A549 (cell line): ENCODE measurements around the gene MTG2. TPM values are rescaled to one million over a fixed set of nuclear protein-coding genes. Genes with fewer than 3 reads are reported as not detected.

Experiments
- ATAC-seq, 2 experiments: fragments of 200-7000 bp in 1 of 2; fragments of >200 bp in 1 of 2; cut with Nextera tagmentation in 1 of 2; cut with Tn5 transposase in 1 of 2; 3 replicates each; pipeline versions ENCODE4 v1.8.0 to v1.9.1; 2018 to 2020; ENCODE audit warnings: mild to moderate bottlenecking in 1 of 2, moderate library complexity in 1 of 2
- CTCF ChIA-PET: fragments of 300-600 bp; sonication (Branson Sonifier 250); formaldehyde crosslinking; extraction: SDS; loops from one replicate; lab custom pipeline; 2021; ENCODE audit warnings: antibody characterized with exemption, inconsistent platforms; lab: Yijun Ruan, JAX
- POLR2A ChIA-PET: fragments of 350-600 bp; formaldehyde crosslinking; extraction: SDS; loops from one replicate; lab custom pipeline; 2021; ENCODE audit warnings: antibody characterized with exemption, inconsistent platforms; lab: Yijun Ruan, JAX
- DNase-seq, 2 experiments: peaks; one replicate each; pipeline versions ENCODE4 v3.0.0 to v3.0.0-alpha.2; 2011 to 2016; ENCODE audit warnings: low read depth in 1 of 2, low spot score in 1 of 2
- FAIRE-seq: peaks from 2 replicates; lab custom pipeline; 2011; peaks lifted over from hg19 to GRCh38; lab: Jason Lieb, UNC
- H3K27ac ChIP-seq, 2 experiments: fragments of >200 bp; sonication (Bioruptor Twin); formaldehyde crosslinking; 3 replicates each; pipeline ENCODE4 v1.5.1; 2016 to 2017
- H3K4me1 ChIP-seq: fragments of >200 bp; sonication (Bioruptor Twin); formaldehyde crosslinking; 3 replicates; pipeline ENCODE4 v1.6.1; 2016
- H3K4me2 ChIP-seq: fragments of >200 bp; sonication (Bioruptor Twin); formaldehyde crosslinking; 3 replicates; pipeline ENCODE4 v1.6.1; 2016
- H3K4me3 ChIP-seq: fragments of >200 bp; sonication (Bioruptor Twin); formaldehyde crosslinking; 3 replicates; pipeline ENCODE4 v1.5.1; 2016
- H3K9me3 ChIP-seq: fragments of >200 bp; sonication (Bioruptor Twin); formaldehyde crosslinking; 3 replicates; pipeline ENCODE4 v1.6.1; 2016
- CBX2 ChIP-seq: fragments of 200-600 bp; sonication (generic); IDR thresholded peaks from 2 replicates; pipeline ENCODE4 v1.6.1; 2016; ENCODE audit warnings: low read depth, mild to moderate bottlenecking, borderline replicate concordance
- EHF ChIP-seq: fragments of 250-450 bp; sonication (Bioruptor Pico); IDR thresholded peaks from 2 replicates; pipeline ENCODE4 v1.5.0; 2020; ENCODE audit warnings: mild to moderate bottlenecking
- EHMT2 ChIP-seq: fragments of 200-600 bp; sonication (generic); IDR thresholded peaks from 2 replicates; pipeline ENCODE4 v1.6.1; 2016; ENCODE audit warnings: antibody characterized with exemption, low read depth, mild to moderate bottlenecking, moderate library complexity
- EP300 ChIP-seq, 2 experiments: fragments of >200 bp; sonication (Bioruptor Twin); formaldehyde crosslinking; IDR thresholded peaks; 2 replicates in 1 of 2; 3 replicates in 1 of 2; pipeline ENCODE4 v1.6.1; 2016 to 2017
- ESRRA ChIP-seq: fragments of 150-350 bp; IDR thresholded peaks from 2 replicates; pipeline ENCODE4 v1.6.1; 2014; ENCODE audit warnings: mild to moderate bottlenecking, low read length, borderline replicate concordance
- HES2 ChIP-seq: fragments of >200 bp; sonication (Bioruptor Twin); formaldehyde crosslinking; IDR thresholded peaks from 2 replicates; pipeline ENCODE4 v1.6.1; 2016
- HEYL ChIP-seq: fragments of 250-450 bp; sonication (Bioruptor Pico); IDR thresholded peaks from 2 replicates; pipeline ENCODE4 v1.8.0; 2021; ENCODE audit warnings: mild to moderate bottlenecking, moderate library complexity
- HOXA7 ChIP-seq: fragments of 250-450 bp; sonication (Bioruptor Pico); IDR thresholded peaks from 2 replicates; pipeline ENCODE4 v1.5.0; 2020; ENCODE audit warnings: mild to moderate bottlenecking, moderate library complexity
- JUNB ChIP-seq: fragments of >200 bp; sonication (Bioruptor Twin); formaldehyde crosslinking; IDR thresholded peaks from 2 replicates; pipeline ENCODE4 v1.6.1; 2016
- MAZ ChIP-seq: fragments of 150-350 bp; IDR thresholded peaks from 2 replicates; pipeline ENCODE4 v1.6.1; 2014; ENCODE audit warnings: antibody characterized with exemption, low read depth, low read length, borderline replicate concordance
- MYC ChIP-seq: IDR thresholded peaks from 2 replicates; pipeline ENCODE4 v1.6.1; 2012; ENCODE audit warnings: mild to moderate bottlenecking, inconsistent platforms, low read length, improper control_type of control experiment, borderline replicate concordance
- PHF8 ChIP-seq: fragments of 200-600 bp; sonication (generic); IDR thresholded peaks from 2 replicates; pipeline ENCODE4 v1.6.1; 2016; ENCODE audit warnings: low read depth, mild to moderate bottlenecking, antibody characterized with exemption, moderate library complexity, borderline replicate concordance
- RAD21 ChIP-seq, 2 experiments: fragments of >200 bp in 1 of 2; sonication (Bioruptor Twin) in 1 of 2; formaldehyde crosslinking in 1 of 2; IDR thresholded peaks in 1 of 2; conservative IDR thresholded peaks in 1 of 2; 2 replicates in 1 of 2; 3 replicates in 1 of 2; pipeline ENCODE4 v1.6.1; 2012 to 2018; ENCODE audit warnings: inconsistent platforms in 1 of 2
- RARB ChIP-seq: fragments of 250-450 bp; sonication (Bioruptor Pico); IDR thresholded peaks from 2 replicates; pipeline ENCODE4 v1.8.0; 2021; ENCODE audit warnings: mild to moderate bottlenecking, moderate library complexity
- RNF2 ChIP-seq: fragments of 200-600 bp; sonication (generic); IDR thresholded peaks from 2 replicates; pipeline ENCODE4 v1.6.1; 2016; ENCODE audit warnings: low read depth, mild to moderate bottlenecking, antibody characterized with exemption, moderate library complexity, borderline replicate concordance
- SMC3 ChIP-seq: fragments of >200 bp; sonication (Bioruptor Twin); formaldehyde crosslinking; IDR thresholded peaks from 3 replicates; pipeline ENCODE4 v1.6.1; 2018; ENCODE audit warnings: inconsistent platforms
- TFCP2L1 ChIP-seq: fragments of 250-450 bp; sonication (Bioruptor Pico); IDR thresholded peaks from 2 replicates; pipeline ENCODE4 v1.5.0; 2021; ENCODE audit warnings: mild to moderate bottlenecking
- ZC3H11A ChIP-seq: fragments of 450-650 bp; IDR thresholded peaks from 2 replicates; pipeline ENCODE4 v1.6.1; 2014; ENCODE audit warnings: antibody characterized with exemption, mild to moderate bottlenecking
- ZNF302 ChIP-seq: fragments of 250-450 bp; sonication (Bioruptor Pico); IDR thresholded peaks from 2 replicates; pipeline ENCODE4 v1.9.0; 2021; ENCODE audit warnings: inconsistent platforms, mild to moderate bottlenecking, moderate library complexity
- ZSCAN20 ChIP-seq: fragments of 250-450 bp; sonication (Bioruptor Pico); IDR thresholded peaks from 2 replicates; pipeline ENCODE4 v1.8.0; 2022; ENCODE audit warnings: mild to moderate bottlenecking, moderate library complexity
- whole genome bisulfite sequencing: methylation state at CpG from one replicate; pipeline ENCODE4 v1.1.6; 2017; ENCODE audit errors: missing lambda C conversion rate; 5-methylcytosine and 5-hydroxymethylcytosine counted together
- polyA plus RNA-seq, 4 experiments: library from polyadenylated mRNA; depleted of rRNA in 3 of 4; stranded (reverse); fragments of >200 nt; fragmentation: RNase III in 1 of 4; extraction: RNeasy Plus Mini Kit Qiagen cat#74134 plus additional on column Dnase treatment in 1 of 4; gene quantifications; 2 replicates in 3 of 4; 3 replicates in 1 of 4; pipeline ENCODE4 v1.2.3, GENCODE V29; 2011 to 2017
- TF ChIP-seq, protein P1 (sequence below): fragments of 250-450 bp; sonication (Bioruptor Pico); IDR thresholded peaks from 2 replicates; pipeline ENCODE4 v1.5.0; 2020; ENCODE audit warnings: low read depth, mild to moderate bottlenecking, moderate library complexity
- TF ChIP-seq, protein P2 (sequence below): fragments of 250-450 bp; sonication (Bioruptor Pico); IDR thresholded peaks from 2 replicates; pipeline ENCODE4 v1.5.0; 2021; ENCODE audit warnings: mild to moderate bottlenecking, moderate library complexity, borderline replicate concordance
- TF ChIP-seq, protein P3 (sequence below): fragments of 200-600 bp; sonication (generic); IDR thresholded peaks from 2 replicates; pipeline ENCODE4 v1.6.1; 2016; ENCODE audit warnings: antibody characterized with exemption, mild to moderate bottlenecking, moderate library complexity

Gene MTG2
- polyA plus RNA-seq, 2 of the 4 experiments (the other 2 are of a cell fraction): 21.9 to 28.7 TPM

DNA sequence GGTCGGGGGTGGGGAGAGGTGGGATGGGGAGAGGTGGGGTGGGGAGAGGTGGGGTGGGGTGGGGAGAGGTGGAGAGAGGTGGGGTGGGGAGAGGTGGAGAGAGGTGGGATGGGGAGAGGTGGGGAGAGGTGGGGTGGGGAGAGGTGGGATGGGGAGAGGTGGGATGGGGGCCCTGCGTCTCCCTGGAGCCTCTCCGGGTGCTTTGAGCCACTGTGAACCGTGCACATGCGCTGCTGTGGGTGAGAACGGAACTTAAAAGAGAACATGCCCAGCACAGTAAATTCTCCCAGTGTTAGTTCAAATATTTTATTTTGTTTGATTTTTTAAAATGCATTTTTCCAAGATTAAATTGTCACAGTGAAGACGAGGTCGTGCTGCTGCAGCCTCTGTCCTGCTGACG is 22.6 kb upstream of the MTG2 start:
- no peak for FAIRE-seq
- H3K27ac ChIP-seq: no peak overlapping the region
- POLR2A ChIA-PET: no interaction called here
- TF ChIP-seq TFCP2L1 (CRISPR knock-in tag) (no peak), JUNB (no peak), CBX2 (no peak), MYC (no peak), SMC3 (no peak), HEYL (CRISPR knock-in tag) (no peak)
- TF ChIP-seq, protein P1, sequence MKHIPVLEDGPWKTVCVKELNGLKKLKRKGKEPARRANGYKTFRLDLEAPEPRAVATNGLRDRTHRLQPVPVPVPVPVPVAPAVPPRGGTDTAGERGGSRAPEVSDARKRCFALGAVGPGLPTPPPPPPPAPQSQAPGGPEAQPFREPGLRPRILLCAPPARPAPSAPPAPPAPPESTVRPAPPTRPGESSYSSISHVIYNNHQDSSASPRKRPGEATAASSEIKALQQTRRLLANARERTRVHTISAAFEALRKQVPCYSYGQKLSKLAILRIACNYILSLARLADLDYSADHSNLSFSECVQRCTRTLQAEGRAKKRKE: no peak
- TF ChIP-seq, all 56 proteins: peak for 0
- DNase-seq: no peak
- Histone ChIP-seq H3K4me1 (peaks cover 16% of the 10 kb centered on the region), H3K4me3 (no peak overlapping the region), H3K4me2 (no peak overlapping the region), H3K9me3 (no peaks in the 10 kb centered on the region)
- CTCF ChIA-PET: no interaction called here
- no peak for ATAC-seq
- WGBS: 96% methylated on average over 8 of the region's 9 CpGs

- CTCF ChIA-PET: interaction anchor here (0.5 kb wide), 1 partner anchor 31 kb away, joined by 3 read pairs; no protein-coding TSS in a partner anchor
- no peak overlapping the region for H3K27ac ChIP-seq
- H3K4me3 ChIP-seq: no peak overlapping the region
- H3K4me1 ChIP-seq: peaks cover 10% of the 10 kb centered on the region; the same call in 1 of the 3 replicates
- TF ChIP-seq EP300 (IDR thresholded peaks at IDR 0.05): no peak
- TF ChIP-seq, protein P2, sequence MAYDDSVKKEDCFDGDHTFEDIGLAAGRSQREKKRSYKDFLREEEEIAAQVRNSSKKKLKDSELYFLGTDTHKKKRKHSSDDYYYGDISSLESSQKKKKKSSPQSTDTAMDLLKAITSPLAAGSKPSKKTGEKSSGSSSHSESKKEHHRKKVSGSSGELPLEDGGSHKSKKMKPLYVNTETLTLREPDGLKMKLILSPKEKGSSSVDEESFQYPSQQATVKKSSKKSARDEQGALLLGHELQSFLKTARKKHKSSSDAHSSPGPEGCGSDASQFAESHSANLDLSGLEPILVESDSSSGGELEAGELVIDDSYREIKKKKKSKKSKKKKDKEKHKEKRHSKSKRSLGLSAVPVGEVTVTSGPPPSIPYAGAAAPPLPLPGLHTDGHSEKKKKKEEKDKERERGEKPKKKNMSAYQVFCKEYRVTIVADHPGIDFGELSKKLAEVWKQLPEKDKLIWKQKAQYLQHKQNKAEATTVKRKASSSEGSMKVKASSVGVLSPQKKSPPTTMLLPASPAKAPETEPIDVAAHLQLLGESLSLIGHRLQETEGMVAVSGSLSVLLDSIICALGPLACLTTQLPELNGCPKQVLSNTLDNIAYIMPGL (CRISPR knock-in tag): no peak
- no peak for TF ChIP-seq ZNF302 (CRISPR knock-in tag)
- TF ChIP-seq EHMT2: no peak
- no peak for TF ChIP-seq ZC3H11A
- H3K9me3 ChIP-seq: no peaks in the 10 kb centered on the region
- no peak overlapping the region for H3K4me2 ChIP-seq
- ATAC-seq (no peak), DNase-seq (no peak), FAIRE-seq (no peak)
- POLR2A ChIA-PET: no interaction called here
- 94% methylated on average over 17 of the region's 17 CpGs for WGBS
Measured at GRCh38 chr20:62160876-62161275, 22.0 kb upstream of the MTG2 start.

DNA sequence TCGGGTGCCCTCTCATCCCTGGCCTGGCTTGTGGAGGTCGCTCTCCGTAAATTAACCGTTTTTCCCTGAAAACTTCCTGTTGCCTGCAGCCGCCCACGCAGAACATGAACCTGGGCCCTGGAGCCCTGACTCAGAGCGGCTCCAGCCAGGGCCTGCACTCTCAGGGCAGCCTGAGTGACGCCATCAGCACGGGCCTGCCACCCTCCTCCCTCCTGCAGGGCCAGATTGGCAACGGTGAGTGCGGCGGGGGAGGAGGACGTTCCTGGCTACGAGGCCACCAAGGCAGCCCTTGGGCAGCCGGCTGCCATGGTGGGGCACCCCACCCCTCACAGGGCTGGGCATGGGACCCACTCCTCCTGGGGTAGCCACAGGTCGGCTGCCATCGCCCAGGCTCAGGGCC is 21.5 kb upstream of the MTG2 start:
- ChIA-PET POLR2A (no interaction called here), CTCF (interaction anchor here (0.5 kb wide), 1 partner anchor 32 kb away, joined by 3 read pairs; no protein-coding TSS in a partner anchor)
- H3K4me1 ChIP-seq: peaks cover 7% of the 10 kb centered on the region; the same call in 1 of the 3 replicates
- FAIRE-seq (no peak), DNase-seq (no peak), ATAC-seq (no peak)
- H3K4me2 ChIP-seq: no peak overlapping the region
- WGBS: 96% methylated on average over 14 of the region's 17 CpGs
- H3K4me3 ChIP-seq: no peak overlapping the region
- H3K27ac ChIP-seq: no peak overlapping the region
- H3K9me3 ChIP-seq: no peaks in the 10 kb centered on the region
- TF ChIP-seq, protein P3, sequence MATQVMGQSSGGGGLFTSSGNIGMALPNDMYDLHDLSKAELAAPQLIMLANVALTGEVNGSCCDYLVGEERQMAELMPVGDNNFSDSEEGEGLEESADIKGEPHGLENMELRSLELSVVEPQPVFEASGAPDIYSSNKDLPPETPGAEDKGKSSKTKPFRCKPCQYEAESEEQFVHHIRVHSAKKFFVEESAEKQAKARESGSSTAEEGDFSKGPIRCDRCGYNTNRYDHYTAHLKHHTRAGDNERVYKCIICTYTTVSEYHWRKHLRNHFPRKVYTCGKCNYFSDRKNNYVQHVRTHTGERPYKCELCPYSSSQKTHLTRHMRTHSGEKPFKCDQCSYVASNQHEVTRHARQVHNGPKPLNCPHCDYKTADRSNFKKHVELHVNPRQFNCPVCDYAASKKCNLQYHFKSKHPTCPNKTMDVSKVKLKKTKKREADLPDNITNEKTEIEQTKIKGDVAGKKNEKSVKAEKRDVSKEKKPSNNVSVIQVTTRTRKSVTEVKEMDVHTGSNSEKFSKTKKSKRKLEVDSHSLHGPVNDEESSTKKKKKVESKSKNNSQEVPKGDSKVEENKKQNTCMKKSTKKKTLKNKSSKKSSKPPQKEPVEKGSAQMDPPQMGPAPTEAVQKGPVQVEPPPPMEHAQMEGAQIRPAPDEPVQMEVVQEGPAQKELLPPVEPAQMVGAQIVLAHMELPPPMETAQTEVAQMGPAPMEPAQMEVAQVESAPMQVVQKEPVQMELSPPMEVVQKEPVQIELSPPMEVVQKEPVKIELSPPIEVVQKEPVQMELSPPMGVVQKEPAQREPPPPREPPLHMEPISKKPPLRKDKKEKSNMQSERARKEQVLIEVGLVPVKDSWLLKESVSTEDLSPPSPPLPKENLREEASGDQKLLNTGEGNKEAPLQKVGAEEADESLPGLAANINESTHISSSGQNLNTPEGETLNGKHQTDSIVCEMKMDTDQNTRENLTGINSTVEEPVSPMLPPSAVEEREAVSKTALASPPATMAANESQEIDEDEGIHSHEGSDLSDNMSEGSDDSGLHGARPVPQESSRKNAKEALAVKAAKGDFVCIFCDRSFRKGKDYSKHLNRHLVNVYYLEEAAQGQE: no peak
- TF ChIP-seq, protein P2 (CRISPR knock-in tag): no peak
- TF ChIP-seq ZNF302 (CRISPR knock-in tag) (no peak), EHF (CRISPR knock-in tag) (no peak), PHF8 (no peak), ESRRA (no peak), CBX2 (no peak), TFCP2L1 (CRISPR knock-in tag) (no peak), RARB (CRISPR knock-in tag) (no peak), SMC3 (no peak), ZSCAN20 (CRISPR knock-in tag) (no peak), MAZ (no peak), RAD21 (conservative IDR thresholded peaks at IDR 0.05 in 1 of 2, IDR thresholded peaks at IDR 0.05 in 1 of 2) (no peak), HOXA7 (CRISPR knock-in tag) (no peak), MYC (no peak), RNF2 (no peak), HES2 (no peak)
- TF ChIP-seq, protein P1: no peak
